GM20000 (cell line): ENCODE measurements around the gene KLK1.
"Not testable (repeated sequence)": the region's sequence is repeated elsewhere in the genome, so short reads cannot be mapped to it uniquely, and the experiment has no call there.

ENCODE experiments used
- DNase-seq: peaks from one replicate; pipeline ENCODE4 v3.0.0; 2012; ENCODE audit warnings: low spot score
- CTCF ChIP-seq: IDR thresholded peaks from 2 replicates; pipeline ENCODE4 v1.5.1; 2012; ENCODE audit warnings: mild to moderate bottlenecking, control low read depth; ENCODE audit errors: extremely low read depth, missing control alignments

KLK1 gene

GRCh38 chr19:50812474-50812873 is 11.1 kb downstream of the KLK1 start:
- no peak for DNase-seq
- TF ChIP-seq CTCF = no peak

GRCh38 chr19:50811622-50812238 is 11.9 kb downstream of the KLK1 start:
- DNase-seq = not testable (repeated sequence)

- no peak for DNase-seq
- no peak for TF ChIP-seq CTCF
Observed at GRCh38 chr19:50808856-50809255, 14.7 kb downstream of the KLK1 start.

- no peak for TF ChIP-seq CTCF
- DNase-seq = peak; percentile 96
Observed at GRCh38 chr19:50804420-50805272, 18.9 kb downstream of the KLK1 start.

GRCh38 chr19:50803633-50804419 is 19.8 kb downstream of the KLK1 start:
- no peak for TF ChIP-seq CTCF
- no peak for DNase-seq

- TF ChIP-seq CTCF = no peak
- DNase-seq = no peak
Observed at GRCh38 chr19:50801107-50801506, 22.5 kb downstream of the KLK1 start.

GRCh38 chr19:50799547-50799851 is 24.1 kb downstream of the KLK1 start:
- no peak for DNase-seq
- TF ChIP-seq CTCF = no peak
